ENCODE results near the gene KRTAP4-7.
"Not testable (repeated sequence)": the region's sequence is repeated elsewhere in the genome, so short reads cannot be mapped to it uniquely, and the experiment has no call there.

GRCh38 chr17:41117846-41118386 is 34.0 kb downstream of the KRTAP4-7 start, which contains the start of gene KRTAP4-11:
- not testable (repeated sequence) for TF ChIP-seq CTCF, POLR2A (IDR thresholded peaks at IDR 0.05)
